GM23248 (cell line): ENCODE data around the gene SBNO2. TPM values are rescaled to one million over a fixed set of nuclear protein-coding genes. Genes with fewer than 3 reads are reported as not detected.

Source experiments
- DNase-seq: peaks from one replicate; pipeline ENCODE4 v3.0.0-alpha.2; 2015
- H2AFZ ChIP-seq: fragments of 200-600 bp; sonication (generic); 2 replicates; pipeline ENCODE4 v1.6.1; 2016; ENCODE audit warnings: antibody characterized with exemption
- H3F3A ChIP-seq: fragments of 200-600 bp; sonication (generic); 2 replicates; pipeline ENCODE4 v1.6.1; 2016; ENCODE audit warnings: mild to moderate bottlenecking, antibody characterized with exemption, mixed run types; ENCODE audit not compliant: insufficient read depth
- H3K27ac ChIP-seq: fragments of 200-600 bp; sonication (generic); 2 replicates; pipeline ENCODE4 v1.5.1; 2016; ENCODE audit warnings: mild to moderate bottlenecking
- H3K27me3 ChIP-seq: fragments of 200-600 bp; sonication (generic); replicated peaks from 2 replicates; pipeline ENCODE4 v1.6.1; 2016; ENCODE audit warnings: mild to moderate bottlenecking; ENCODE audit not compliant: insufficient read depth
- H3K36me3 ChIP-seq: fragments of 200-600 bp; sonication (generic); 2 replicates; pipeline ENCODE4 v1.6.1; 2016; ENCODE audit warnings: low read depth, mild to moderate bottlenecking
- H3K4me1 ChIP-seq: fragments of 200-600 bp; sonication (generic); 2 replicates; pipeline ENCODE4 v1.6.1; 2016; ENCODE audit warnings: mild to moderate bottlenecking; ENCODE audit not compliant: insufficient read depth
- H3K4me2 ChIP-seq: fragments of 200-600 bp; sonication (generic); one replicate; pipeline ENCODE4 v1.6.1; 2016; ENCODE audit warnings: mild to moderate bottlenecking; ENCODE audit not compliant: unreplicated experiment
- H3K4me3 ChIP-seq: fragments of 200-600 bp; sonication (generic); 2 replicates; pipeline ENCODE4 v1.5.1; 2016; ENCODE audit warnings: mild to moderate bottlenecking
- H3K79me2 ChIP-seq: fragments of 200-600 bp; sonication (generic); 2 replicates; pipeline ENCODE4 v1.6.1; 2016; ENCODE audit warnings: mild to moderate bottlenecking; ENCODE audit not compliant: insufficient read depth
- H3K9ac ChIP-seq: fragments of 200-600 bp; sonication (generic); 2 replicates; pipeline ENCODE4 v1.6.1; 2016; ENCODE audit warnings: mild to moderate bottlenecking
- H3K9me2 ChIP-seq: fragments of 200-600 bp; sonication (generic); 2 replicates; pipeline ENCODE4 v1.6.1; 2016; ENCODE audit warnings: mixed run types, mild to moderate bottlenecking, moderate library complexity; ENCODE audit not compliant: insufficient read depth
- H3K9me3 ChIP-seq: fragments of 200-600 bp; sonication (generic); one replicate; pipeline ENCODE4 v1.6.1; 2017; ENCODE audit warnings: low read depth
- H4K20me1 ChIP-seq: fragments of 200-600 bp; sonication (generic); 2 replicates; pipeline ENCODE4 v1.6.0; 2016; ENCODE audit not compliant: insufficient read depth
- EZH2 ChIP-seq: fragments of 200-600 bp; sonication (generic); IDR thresholded peaks from 2 replicates; pipeline ENCODE4 v1.6.1; 2018; ENCODE audit warnings: antibody characterized with exemption, mild to moderate bottlenecking; ENCODE audit not compliant: insufficient read depth, poor library complexity, severe bottlenecking
- EZH2phosphoT487 ChIP-seq: fragments of 200-600 bp; sonication (generic); IDR thresholded peaks from 2 replicates; pipeline ENCODE4 v1.6.1; 2018; ENCODE audit warnings: antibody characterized with exemption, moderate library complexity, mild to moderate bottlenecking, low read depth; ENCODE audit not compliant: insufficient read depth
- WGBS, 2 experiments: methylation state at CpG; one replicate each; pipeline ENCODE4 v1.1.6; 2015 to 2017; ENCODE audit warnings: low lambda C conversion rate in 2 of 2, low coverage in 1 of 2; ENCODE audit errors: missing lambda C conversion rate in 2 of 2; 5-methylcytosine and 5-hydroxymethylcytosine counted together
- in situ Hi-C: fragments of 300-500 bp; cut with MboI; formaldehyde crosslinking; loops from 2 replicates; pipeline ENCODE4 v1.15.0; 2020
- polyA plus RNA-seq: library from polyadenylated mRNA; unstranded; fragments of >200 nt; fragmentation: Nextera tagmentation; extraction: Ambion mirVana; gene quantifications from 2 replicates; pipeline ENCODE4 v1.2.1, GENCODE V29; 2016
- total RNA-seq: library from RNA; depleted of rRNA; stranded (reverse); fragments of >200 nt; shearing (Covaris generic); gene quantifications from 2 replicates; pipeline ENCODE4 v1.2.3, GENCODE V29; 2014

The SBNO2 gene
- total and polyA plus RNA-seq, 2 experiments from 2014 or later = 7.5 to 70.4 TPM

- Histone ChIP-seq H2AFZ (no peak overlapping the region), H3K4me3 (no peak overlapping the region), H3K9me2 (no peaks in the 10 kb centered on the region), H3K9me3 (no peaks in the 10 kb centered on the region), H3K27ac (no peak overlapping the region), H4K20me1 (no peaks in the 10 kb centered on the region), H3K79me2 (peaks cover 82% of the 10 kb centered on the region), H3F3A (peaks cover 6% of the 10 kb centered on the region; the same call in 1 of the 2 replicates), H3K9ac (no peak overlapping the region), H3K4me1 (no peaks in the 10 kb centered on the region), H3K36me3 (peaks cover 71% of the 10 kb centered on the region; the same call in 1 of the 2 replicates), H3K4me2 (no peak overlapping the region), H3K27me3 (no peaks in the 10 kb centered on the region)
- in situ Hi-C loops = no loop called here
- WGBS, 2 experiments = 93 to 95% methylated on average over 8 to 10 of the region's 10 CpGs
- TF ChIP-seq EZH2phosphoT487 (no peak), EZH2 (no peak)
- no peak for DNase-seq
Observed at GRCh38 chr19:1121395-1121794, 52.7 kb downstream of the SBNO2 start.

GRCh38 chr19:1119475-1120217, 54.4 kb downstream of the SBNO2 start:
- H3K27me3 ChIP-seq = no peaks in the 10 kb centered on the region
- TF ChIP-seq EZH2phosphoT487 (no peak), EZH2 (no peak)
- no peak overlapping the region for H3K27ac ChIP-seq
- H4K20me1 ChIP-seq = no peaks in the 10 kb centered on the region
- no peaks in the 10 kb centered on the region for H3K9me2 ChIP-seq
- WGBS, 2 experiments = 89 to 90% methylated on average over 40 to 48 of the region's 50 CpGs
- peaks cover 69% of the 10 kb centered on the region for H3K79me2 ChIP-seq
- DNase-seq = no peak
- no peaks in the 10 kb centered on the region for H3K9me3 ChIP-seq
- peaks cover 58% of the 10 kb centered on the region; the same call in 1 of the 2 replicates for H3K36me3 ChIP-seq
- in situ Hi-C loops = loop anchor here (5.0 kb wide), 1 partner anchor 83 kb away; no protein-coding TSS in a partner anchor
- no peak overlapping the region for H2AFZ ChIP-seq
- H3F3A ChIP-seq = peaks cover 6% of the 10 kb centered on the region
- no peak overlapping the region for H3K9ac ChIP-seq
- H3K4me2 ChIP-seq = no peak overlapping the region
- H3K4me3 ChIP-seq = no peak overlapping the region
- H3K4me1 ChIP-seq = no peaks in the 10 kb centered on the region

GRCh38 chr19:1118999-1119398, 55.1 kb downstream of the SBNO2 start:
- no peaks in the 10 kb centered on the region for H3K27me3 ChIP-seq
- H4K20me1 ChIP-seq = no peaks in the 10 kb centered on the region
- H3K4me1 ChIP-seq = no peaks in the 10 kb centered on the region
- H3K79me2 ChIP-seq = peaks cover 62% of the 10 kb centered on the region
- no peak for DNase-seq
- H3K9ac ChIP-seq = no peak overlapping the region
- H3K4me3 ChIP-seq = no peak overlapping the region
- H3K27ac ChIP-seq = no peak overlapping the region
- WGBS, 2 experiments = 93 to 97% methylated on average over 31 to 34 of the region's 34 CpGs
- no peak overlapping the region for H2AFZ ChIP-seq
- H3F3A ChIP-seq = peaks cover 6% of the 10 kb centered on the region
- TF ChIP-seq EZH2phosphoT487 (no peak), EZH2 (no peak)
- H3K4me2 ChIP-seq = no peak overlapping the region
- peaks cover 60% of the 10 kb centered on the region; the same call in 1 of the 2 replicates for H3K36me3 ChIP-seq
- H3K9me2 ChIP-seq = no peaks in the 10 kb centered on the region
- no peaks in the 10 kb centered on the region for H3K9me3 ChIP-seq
- in situ Hi-C loops = loop anchor here (5.0 kb wide), 1 partner anchor 83 kb away; no protein-coding TSS in a partner anchor

GRCh38 chr19:1117654-1118053, 56.4 kb downstream of the SBNO2 start:
- no peaks in the 10 kb centered on the region for H3K9me2 ChIP-seq
- H3K9me3 ChIP-seq = no peaks in the 10 kb centered on the region
- H3K4me2 ChIP-seq = no peak overlapping the region
- H2AFZ ChIP-seq = no peak overlapping the region
- no peaks in the 10 kb centered on the region for H3K4me1 ChIP-seq
- in situ Hi-C loops = loop anchor here (5.0 kb wide), 1 partner anchor 85 kb away; no protein-coding TSS in a partner anchor
- peaks cover 62% of the 10 kb centered on the region; the same call in 1 of the 2 replicates for H3K36me3 ChIP-seq
- peaks cover 6% of the 10 kb centered on the region for H3F3A ChIP-seq
- peaks cover 50% of the 10 kb centered on the region for H3K79me2 ChIP-seq
- H3K27ac ChIP-seq = no peak overlapping the region
- no peak overlapping the region for H3K4me3 ChIP-seq
- H3K27me3 ChIP-seq = no peaks in the 10 kb centered on the region
- TF ChIP-seq EZH2 = no peak
- TF ChIP-seq EZH2phosphoT487 = no peak
- no peak for DNase-seq
- 87 to 93% methylated on average over 13 to 16 of the region's 16 CpGs for WGBS, 2 experiments
- H3K9ac ChIP-seq = no peak overlapping the region
- H4K20me1 ChIP-seq = no peaks in the 10 kb centered on the region
